AG09309 (cell line): ENCODE results near the gene SCAPER.

Source experiments
- DNase-seq: peaks from one replicate; pipeline ENCODE4 v3.0.0-alpha.2; 2010; ENCODE audit warnings: low read depth
- H3K4me3 ChIP-seq: 2 replicates; pipeline ENCODE4 v1.5.1; 2011; ENCODE audit warnings: mild to moderate bottlenecking, low read depth, low read length, moderate library complexity; ENCODE audit not compliant: control insufficient read depth
- TF ChIP-seq, protein P1 (sequence below): IDR thresholded peaks from 2 replicates; pipeline ENCODE4 v1.5.1; 2011; ENCODE audit warnings: mild to moderate bottlenecking, low read depth, low read length, inconsistent platforms; ENCODE audit not compliant: insufficient read depth, control insufficient read depth; ENCODE audit errors: missing control alignments

The SCAPER gene

GRCh38 chr15:76868740-76869139 is 36.4 kb downstream of the SCAPER start:
- no peak for DNase-seq
- H3K4me3 ChIP-seq = no peak overlapping the region
- TF ChIP-seq, protein P1, sequence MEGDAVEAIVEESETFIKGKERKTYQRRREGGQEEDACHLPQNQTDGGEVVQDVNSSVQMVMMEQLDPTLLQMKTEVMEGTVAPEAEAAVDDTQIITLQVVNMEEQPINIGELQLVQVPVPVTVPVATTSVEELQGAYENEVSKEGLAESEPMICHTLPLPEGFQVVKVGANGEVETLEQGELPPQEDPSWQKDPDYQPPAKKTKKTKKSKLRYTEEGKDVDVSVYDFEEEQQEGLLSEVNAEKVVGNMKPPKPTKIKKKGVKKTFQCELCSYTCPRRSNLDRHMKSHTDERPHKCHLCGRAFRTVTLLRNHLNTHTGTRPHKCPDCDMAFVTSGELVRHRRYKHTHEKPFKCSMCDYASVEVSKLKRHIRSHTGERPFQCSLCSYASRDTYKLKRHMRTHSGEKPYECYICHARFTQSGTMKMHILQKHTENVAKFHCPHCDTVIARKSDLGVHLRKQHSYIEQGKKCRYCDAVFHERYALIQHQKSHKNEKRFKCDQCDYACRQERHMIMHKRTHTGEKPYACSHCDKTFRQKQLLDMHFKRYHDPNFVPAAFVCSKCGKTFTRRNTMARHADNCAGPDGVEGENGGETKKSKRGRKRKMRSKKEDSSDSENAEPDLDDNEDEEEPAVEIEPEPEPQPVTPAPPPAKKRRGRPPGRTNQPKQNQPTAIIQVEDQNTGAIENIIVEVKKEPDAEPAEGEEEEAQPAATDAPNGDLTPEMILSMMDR = no peak

DNA sequence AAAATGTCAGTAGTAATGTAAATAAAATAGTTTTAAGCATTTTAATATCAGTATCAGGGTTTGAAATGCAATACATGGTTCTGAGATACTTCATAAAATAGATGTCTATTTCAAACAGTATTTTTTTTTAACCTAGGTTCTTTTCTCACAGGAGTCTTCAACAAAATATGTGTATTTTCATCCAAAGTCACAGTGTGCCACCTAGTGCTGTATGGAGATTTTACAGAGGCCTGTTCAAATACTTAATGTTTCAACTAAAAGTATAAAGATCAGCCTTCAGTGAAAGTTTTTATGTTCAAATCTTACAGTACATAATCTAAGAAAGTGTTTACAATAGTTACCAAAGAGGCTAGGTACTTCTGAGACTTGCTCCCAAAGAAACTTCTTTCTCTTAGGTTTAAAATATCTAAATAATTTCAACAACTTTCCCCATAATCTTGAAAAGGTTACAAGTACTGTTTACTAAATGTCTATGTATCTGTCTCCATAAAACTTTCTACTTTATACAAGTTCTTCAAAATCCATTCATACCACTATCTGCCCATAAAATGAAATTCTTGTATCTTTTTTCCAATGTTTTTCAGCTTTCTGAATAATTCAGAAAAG is 38.3 kb downstream of the SCAPER start:
- no peak overlapping the region for H3K4me3 ChIP-seq
- peak; percentile 13 for DNase-seq
- TF ChIP-seq, protein P1 = peak; percentile 48

- H3K4me3 ChIP-seq = no peak overlapping the region
- TF ChIP-seq, protein P1 = no peak
- peak; percentile 14 for DNase-seq
These were observed 39.1 kb downstream of the SCAPER start for GRCh38 chr15:76866008-76866407.

- no peak overlapping the region for H3K4me3 ChIP-seq
- TF ChIP-seq, protein P1 = no peak
- no peak for DNase-seq
These were observed 39.6 kb downstream of the SCAPER start for GRCh38 chr15:76865548-76865991.

DNA sequence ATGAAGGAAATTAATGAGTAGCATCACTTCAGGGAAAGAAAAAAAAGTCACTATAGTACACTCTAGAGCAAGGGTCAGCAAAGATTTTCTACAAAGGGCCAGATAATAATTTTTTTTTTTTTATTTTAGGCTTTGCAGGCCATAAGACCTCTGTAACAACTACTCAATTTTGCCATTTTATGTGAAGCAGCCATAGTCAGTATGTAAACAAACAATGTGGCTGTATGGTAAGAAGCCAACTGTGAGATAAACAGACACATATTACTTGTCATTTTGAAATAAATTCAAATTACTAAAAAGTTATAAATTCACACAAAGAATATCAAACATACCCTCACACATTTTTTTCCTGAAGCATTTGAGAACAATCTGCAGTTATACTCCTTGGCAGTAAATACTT is 40.6 kb downstream of the SCAPER start:
- DNase-seq = no peak
- TF ChIP-seq, protein P1 = no peak
- H3K4me3 ChIP-seq = no peak overlapping the region

DNA sequence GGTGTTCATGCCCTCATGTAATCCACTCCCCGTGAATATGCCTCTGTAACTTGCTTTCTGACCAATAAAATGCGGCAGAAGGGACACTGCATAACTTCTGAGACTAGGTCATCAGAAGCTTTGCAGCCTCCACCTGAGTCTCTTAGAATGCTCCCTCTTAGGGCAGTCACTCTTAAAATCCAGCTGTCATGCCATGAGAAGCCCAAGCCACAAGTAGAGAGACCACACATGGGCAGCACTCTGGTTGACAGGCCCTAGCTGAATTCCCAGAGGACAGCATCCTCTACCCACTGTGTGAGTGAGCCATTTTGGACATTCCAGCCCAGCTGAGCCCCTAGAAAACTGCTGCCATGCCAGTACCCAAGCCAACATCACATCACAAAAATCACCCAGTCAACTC is 41.4 kb downstream of the SCAPER start:
- no peak overlapping the region for H3K4me3 ChIP-seq
- TF ChIP-seq, protein P1 = no peak
- DNase-seq = no peak
